HEK293 (cell line): Measurements from ENCODE around the gene RASL10B.

Source experiments
- ATF2 ChIP-seq: fragments of 450-650 bp; formaldehyde crosslinking; IDR thresholded peaks from 2 replicates; pipeline ENCODE4 v1.5.1; 2016; ENCODE audit warnings: missing biosample characterization, missing genetic modification characterization, low read depth
- GLI4 ChIP-seq: fragments of 450-650 bp; formaldehyde crosslinking; IDR thresholded peaks from 2 replicates; pipeline ENCODE4 v1.5.1; 2016; ENCODE audit warnings: missing biosample characterization, missing genetic modification characterization
- GLIS1 ChIP-seq: fragments of 450-650 bp; formaldehyde crosslinking; IDR thresholded peaks from 2 replicates; pipeline ENCODE4 v1.5.1; 2016; ENCODE audit warnings: missing biosample characterization, missing genetic modification characterization
- HOXA7 ChIP-seq: sonication (generic); formaldehyde crosslinking; IDR thresholded peaks from 2 replicates; pipeline ENCODE4 v1.8.1; 2022; ENCODE audit warnings: missing genetic modification reagents, borderline replicate concordance
- MEIS1 ChIP-seq: sonication (generic); formaldehyde crosslinking; IDR thresholded peaks from 2 replicates; pipeline ENCODE4 v1.8.1; 2022; ENCODE audit warnings: missing genetic modification reagents, mild to moderate bottlenecking, borderline replicate concordance
- PRDM10 ChIP-seq: fragments of 450-650 bp; formaldehyde crosslinking; IDR thresholded peaks from 2 replicates; pipeline ENCODE4 v1.5.1; 2016; ENCODE audit warnings: missing biosample characterization, missing genetic modification characterization
- SETDB1 ChIP-seq: IDR thresholded peaks from one replicate; pipeline ENCODE4 v1.6.1; 2017; ENCODE audit warnings: mild to moderate bottlenecking, low read length, moderate library complexity, mixed read lengths; ENCODE audit not compliant: insufficient read length
- SP3 ChIP-seq: fragments of 450-650 bp; formaldehyde crosslinking; IDR thresholded peaks from 2 replicates; pipeline ENCODE4 v1.5.1; 2016; ENCODE audit warnings: missing biosample characterization, missing genetic modification characterization
- YY1 ChIP-seq: fragments of 450-650 bp; formaldehyde crosslinking; IDR thresholded peaks from 2 replicates; pipeline ENCODE4 v1.5.1; 2018; ENCODE audit warnings: missing biosample characterization, missing genetic modification characterization
- ZBTB1 ChIP-seq: fragments of 450-650 bp; formaldehyde crosslinking; IDR thresholded peaks from 2 replicates; pipeline ENCODE4 v1.5.1; 2016; ENCODE audit warnings: missing biosample characterization, missing genetic modification characterization
- ZFHX2 ChIP-seq: fragments of 450-650 bp; formaldehyde crosslinking; conservative IDR thresholded peaks from 2 replicates; pipeline ENCODE4 v1.5.1; 2016; ENCODE audit warnings: missing biosample characterization, missing genetic modification characterization
- ZNF121 ChIP-seq: fragments of 450-650 bp; formaldehyde crosslinking; IDR thresholded peaks from 2 replicates; pipeline ENCODE4 v1.5.1; 2016; ENCODE audit warnings: missing biosample characterization, missing genetic modification characterization
- ZNF157 ChIP-seq: fragments of 450-650 bp; formaldehyde crosslinking; IDR thresholded peaks from 2 replicates; pipeline ENCODE4 v1.5.1; 2016; ENCODE audit warnings: missing biosample characterization, missing genetic modification characterization
- ZNF169 ChIP-seq: fragments of 450-650 bp; formaldehyde crosslinking; IDR thresholded peaks from 2 replicates; pipeline ENCODE4 v1.5.1; 2016; ENCODE audit warnings: missing biosample characterization, missing genetic modification characterization
- ZNF175 ChIP-seq: fragments of 450-650 bp; formaldehyde crosslinking; IDR thresholded peaks from 2 replicates; pipeline ENCODE4 v1.5.1; 2016; ENCODE audit warnings: missing biosample characterization, missing genetic modification characterization
- ZNF266 ChIP-seq: fragments of 450-650 bp; formaldehyde crosslinking; IDR thresholded peaks from 2 replicates; pipeline ENCODE4 v1.5.1; 2016; ENCODE audit warnings: missing biosample characterization, missing genetic modification characterization, low read depth
- ZNF274 ChIP-seq, 2 experiments: fragments of 200-500 bp in 1 of 2; fragments of 450-650 bp in 1 of 2; sonication (Bioruptor generic) in 1 of 2; formaldehyde crosslinking in 1 of 2; IDR thresholded peaks; 2 replicates each; pipeline versions ENCODE4 v1.5.1 to v1.6.1; 2014 to 2016; ENCODE audit warnings: borderline replicate concordance in 1 of 2, inconsistent platforms in 1 of 2, low read length in 1 of 2, missing biosample characterization in 1 of 2, missing genetic modification characterization in 1 of 2
- ZNF302 ChIP-seq: fragments of 450-650 bp; formaldehyde crosslinking; IDR thresholded peaks from 2 replicates; pipeline ENCODE4 v1.5.1; 2016; ENCODE audit warnings: missing biosample characterization, missing genetic modification characterization, low read depth
- ZNF311 ChIP-seq: fragments of 450-650 bp; formaldehyde crosslinking; IDR thresholded peaks from 2 replicates; pipeline ENCODE4 v1.5.1; 2017; ENCODE audit warnings: missing biosample characterization, missing genetic modification characterization, borderline replicate concordance
- ZNF324 ChIP-seq: fragments of 450-650 bp; formaldehyde crosslinking; IDR thresholded peaks from 2 replicates; pipeline ENCODE4 v1.5.1; 2016; ENCODE audit warnings: missing biosample characterization, missing genetic modification characterization
- ZNF341 ChIP-seq: fragments of 450-650 bp; formaldehyde crosslinking; IDR thresholded peaks from 2 replicates; pipeline ENCODE4; 2016; ENCODE audit warnings: low read depth, missing biosample characterization, missing genetic modification characterization
- ZNF398 ChIP-seq: fragments of 450-650 bp; formaldehyde crosslinking; IDR thresholded peaks from 2 replicates; pipeline ENCODE4 v1.5.1; 2017; ENCODE audit warnings: missing biosample characterization, missing genetic modification characterization
- ZNF529 ChIP-seq: fragments of 450-650 bp; formaldehyde crosslinking; IDR thresholded peaks from 2 replicates; pipeline ENCODE4 v1.5.1; 2017; ENCODE audit warnings: missing genetic modification characterization, missing biosample characterization; ENCODE audit not compliant: insufficient replicate concordance
- ZNF548 ChIP-seq: fragments of 450-650 bp; formaldehyde crosslinking; IDR thresholded peaks from 2 replicates; pipeline ENCODE4 v1.5.1; 2016; ENCODE audit warnings: missing biosample characterization, missing genetic modification characterization
- ZNF585B ChIP-seq: fragments of 450-650 bp; formaldehyde crosslinking; IDR thresholded peaks from 2 replicates; pipeline ENCODE4 v1.5.1; 2016; ENCODE audit warnings: missing biosample characterization, missing genetic modification characterization
- ZNF610 ChIP-seq: fragments of 450-650 bp; formaldehyde crosslinking; IDR thresholded peaks from 2 replicates; pipeline ENCODE4 v1.5.1; 2016; ENCODE audit warnings: missing biosample characterization, missing genetic modification characterization, borderline replicate concordance
- ZNF624 ChIP-seq: fragments of 450-650 bp; formaldehyde crosslinking; IDR thresholded peaks from 2 replicates; pipeline ENCODE4 v1.5.1; 2017; ENCODE audit warnings: missing biosample characterization, missing genetic modification characterization
- ZNF76 ChIP-seq: fragments of 450-650 bp; formaldehyde crosslinking; IDR thresholded peaks from 2 replicates; pipeline ENCODE4; 2016; ENCODE audit warnings: low read depth, missing biosample characterization, missing genetic modification characterization, borderline replicate concordance
- ZSCAN18 ChIP-seq: fragments of 450-650 bp; formaldehyde crosslinking; IDR thresholded peaks from 2 replicates; pipeline ENCODE4 v1.5.1; 2016; ENCODE audit warnings: missing biosample characterization, missing genetic modification characterization
- TF ChIP-seq, protein P1 (sequence below): fragments of 450-650 bp; formaldehyde crosslinking; IDR thresholded peaks from 2 replicates; pipeline ENCODE4 v1.5.1; 2016; ENCODE audit warnings: missing biosample characterization, missing genetic modification characterization

Gene RASL10B

GRCh38 chr17:35726127-35726952 lies 5.1 kb upstream of the RASL10B start (continued):
- TF ChIP-seq ZBTB1 (tag by site-specific recombination), result no peak
- no peak for TF ChIP-seq ZSCAN18 (tag by site-specific recombination)
- TF ChIP-seq MEIS1 (CRISPR knock-in tag), result no peak
- TF ChIP-seq ZFHX2 (tag by site-specific recombination), result no peak
- TF ChIP-seq GLIS1 (tag by site-specific recombination), result peak; percentile 94
- no peak; the same call in 1 of the 2 replicates for TF ChIP-seq PRDM10
- TF ChIP-seq ZNF302 (tag by site-specific recombination), result no peak
- no peak for TF ChIP-seq ZNF529
- TF ChIP-seq ZNF266 (tag by site-specific recombination), result no peak
- TF ChIP-seq ZNF398 (tag by site-specific recombination), result no peak
- no peak for TF ChIP-seq ZNF274 (IDR thresholded peaks at IDR 0.05; ENCODE audit: low read length)
- TF ChIP-seq ZNF274 (tag by site-specific recombination; IDR thresholded peaks at IDR 0.05; ENCODE audit: borderline replicate concordance), result no peak
- TF ChIP-seq ZNF311 (tag by site-specific recombination), result no peak
- TF ChIP-seq SETDB1, result no peak
- no peak for TF ChIP-seq ZNF624 (tag by site-specific recombination)
- TF ChIP-seq, protein P1, sequence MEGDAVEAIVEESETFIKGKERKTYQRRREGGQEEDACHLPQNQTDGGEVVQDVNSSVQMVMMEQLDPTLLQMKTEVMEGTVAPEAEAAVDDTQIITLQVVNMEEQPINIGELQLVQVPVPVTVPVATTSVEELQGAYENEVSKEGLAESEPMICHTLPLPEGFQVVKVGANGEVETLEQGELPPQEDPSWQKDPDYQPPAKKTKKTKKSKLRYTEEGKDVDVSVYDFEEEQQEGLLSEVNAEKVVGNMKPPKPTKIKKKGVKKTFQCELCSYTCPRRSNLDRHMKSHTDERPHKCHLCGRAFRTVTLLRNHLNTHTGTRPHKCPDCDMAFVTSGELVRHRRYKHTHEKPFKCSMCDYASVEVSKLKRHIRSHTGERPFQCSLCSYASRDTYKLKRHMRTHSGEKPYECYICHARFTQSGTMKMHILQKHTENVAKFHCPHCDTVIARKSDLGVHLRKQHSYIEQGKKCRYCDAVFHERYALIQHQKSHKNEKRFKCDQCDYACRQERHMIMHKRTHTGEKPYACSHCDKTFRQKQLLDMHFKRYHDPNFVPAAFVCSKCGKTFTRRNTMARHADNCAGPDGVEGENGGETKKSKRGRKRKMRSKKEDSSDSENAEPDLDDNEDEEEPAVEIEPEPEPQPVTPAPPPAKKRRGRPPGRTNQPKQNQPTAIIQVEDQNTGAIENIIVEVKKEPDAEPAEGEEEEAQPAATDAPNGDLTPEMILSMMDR (tag by site-specific recombination), result no peak
- no peak for TF ChIP-seq ZNF121
- TF ChIP-seq ZNF548 (tag by site-specific recombination), result no peak
- no peak for TF ChIP-seq ZNF341
- TF ChIP-seq ATF2 (tag by site-specific recombination), result no peak
- no peak for TF ChIP-seq ZNF169 (tag by site-specific recombination)
- TF ChIP-seq SP3, result no peak
- TF ChIP-seq ZNF76 (tag by site-specific recombination), result no peak
- no peak for TF ChIP-seq YY1 (tag by site-specific recombination)
- TF ChIP-seq ZNF175 (tag by site-specific recombination), result no peak
- no peak for TF ChIP-seq ZNF585B (tag by site-specific recombination)
- no peak for TF ChIP-seq ZNF157
- TF ChIP-seq ZNF324 (tag by site-specific recombination), result 0 out of 2 replicates have a peak, but pooled peaks have one; percentile 33
- no peak for TF ChIP-seq ZNF610 (tag by site-specific recombination)
- TF ChIP-seq HOXA7 (CRISPR knock-in tag), result no peak
- no peak for TF ChIP-seq GLI4 (tag by site-specific recombination)
